Tibial artery (tissue), 4 donors: Measurements from ENCODE around the gene POLR2B.

Experiments used
- DNase-seq, 2 donors: peaks; one replicate each; pipeline ENCODE4 v3.0.0-alpha.2; 2019
- H3K27ac ChIP-seq, 2 donors: fragments of 200-600 bp; sonication (generic) in 1 of 2; 1 replicate in 1 of 2; 2 replicates in 1 of 2; pipeline ENCODE4 v1.5.1; 2018 to 2019; ENCODE audit warnings: mild to moderate bottlenecking in 1 of 2
- H3K27me3 ChIP-seq, 2 donors: fragments of 200-600 bp; sonication (generic) in 1 of 2; one replicate each; pipeline versions ENCODE4 v1.5.1 to v1.6.0; 2016 to 2019
- H3K36me3 ChIP-seq, 3 donors: fragments of 200-600 bp; sonication (generic) in 2 of 3; one replicate each; pipeline ENCODE4 v1.5.1; 2016 to 2019; ENCODE audit warnings: mild to moderate bottlenecking in 2 of 3
- H3K4me1 ChIP-seq, 4 donors: fragments of 200-600 bp; sonication (generic) in 2 of 4; 1 replicate in 3 of 4; 2 replicates in 1 of 4; pipeline ENCODE4 v1.5.1; 2016 to 2019
- H3K4me3 ChIP-seq, 2 donors: fragments of 200-600 bp; sonication (generic) in 1 of 2; 1 replicate in 1 of 2; 2 replicates in 1 of 2; pipeline ENCODE4 v1.5.1; 2018 to 2019; ENCODE audit warnings: mild to moderate bottlenecking in 2 of 2
- H3K9me3 ChIP-seq, 3 donors: fragments of 200-600 bp; sonication (generic) in 1 of 3; one replicate each; pipeline ENCODE4 v1.5.1; 2016 to 2019
- CTCF ChIP-seq, 2 experiments: fragments of 200-600 bp in 1 of 2; fragments of 450-650 bp in 1 of 2; IDR thresholded peaks; one replicate each; pipeline ENCODE4 v1.5.1; 2017 to 2019; ENCODE audit warnings: antibody characterized with exemption in 2 of 2, mild to moderate bottlenecking in 1 of 2, moderate library complexity in 1 of 2
- intact Hi-C: fragments of 100-400 bp; cut with DNase I; formaldehyde crosslinking; loops from one replicate; pipeline ENCODE4 v1.15.0; 2023; ENCODE audit warnings: low total_unique reads

The POLR2B gene

DNA sequence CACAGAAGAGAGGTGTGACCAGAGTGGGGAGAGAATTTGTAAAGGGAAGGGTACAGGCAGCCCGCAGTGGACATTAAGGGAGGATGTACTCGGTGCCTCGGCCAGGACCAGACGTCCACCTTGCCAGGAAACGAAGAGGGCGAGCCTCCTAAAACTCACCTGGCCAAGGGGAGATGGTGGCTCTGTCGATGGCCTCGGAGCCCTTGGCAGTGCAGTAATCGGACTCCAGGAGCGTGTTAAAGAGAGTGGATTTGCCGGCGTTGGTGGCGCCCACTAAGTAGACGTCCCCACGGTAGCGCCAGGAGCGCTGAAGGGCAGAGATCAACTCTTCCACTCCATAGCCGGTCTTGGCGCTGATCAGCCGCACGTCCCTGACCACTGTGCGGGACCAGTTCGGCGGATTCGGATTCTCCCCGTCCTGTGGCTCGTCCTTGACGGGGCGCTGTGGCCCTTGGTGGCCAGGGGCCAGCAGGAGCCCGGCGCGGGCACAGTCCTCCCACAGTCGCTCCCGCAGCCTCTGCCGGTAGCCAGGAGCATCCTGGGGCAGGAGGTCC, 2.3 kb upstream of the POLR2B start:
- Histone ChIP-seq H3K27ac (peak overlapping the region; percentile 80 to 89), H3K4me3 (peak overlapping the region; percentile 75 to 97), H3K36me3 (peaks cover 27 to 32% (median 30%) of the 10 kb centered on the region in 3 donors), H3K9me3 (peaks cover 0 to 9% (median 0%) of the 10 kb centered on the region in 3 donors), H3K27me3 (no peaks in the 10 kb centered on the region), H3K4me1 (peaks cover 0 to 45% (median 39%) of the 10 kb centered on the region in 4 donors)
- DNase-seq = no peak
- intact Hi-C loops = loop anchor here (5.0 kb wide), 1 partner anchor 69 kb away; the partner anchor contains the start of gene REST
- TF ChIP-seq CTCF (IDR thresholded peaks at IDR 0.05) = no peak

DNA sequence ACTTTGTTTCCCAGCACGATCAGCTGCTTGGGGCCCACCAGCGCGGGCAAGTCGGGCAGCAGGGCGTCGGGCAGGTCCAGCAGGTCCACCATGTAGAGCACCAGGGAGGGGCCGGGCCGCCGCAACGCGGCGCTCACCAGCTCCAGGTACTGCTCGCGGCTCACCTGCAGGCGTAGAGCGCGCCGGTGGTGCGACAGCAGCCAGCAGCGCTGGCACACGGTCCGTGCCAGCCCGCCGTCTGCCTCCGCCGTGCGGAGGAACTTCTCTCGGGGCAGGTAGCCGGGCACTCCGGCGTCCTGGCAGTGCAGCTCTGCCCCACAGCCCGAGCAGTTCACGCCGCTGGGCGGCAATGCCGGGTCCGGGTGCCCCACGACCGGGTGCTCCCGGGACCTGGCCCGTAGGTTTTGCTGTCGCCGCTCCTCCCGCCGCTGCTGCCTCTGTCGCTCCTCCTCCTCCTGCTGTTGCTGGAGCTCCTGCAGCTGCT, 1.8 kb upstream of the POLR2B start:
- intact Hi-C loops = loop anchor here (5.0 kb wide), 1 partner anchor 70 kb away; the partner anchor contains the start of gene REST
- no peaks in the 10 kb centered on the region for H3K27me3 ChIP-seq
- H3K4me3 ChIP-seq = peak overlapping the region; percentile 75 to 97
- H3K36me3 ChIP-seq = peaks cover 24 to 29% (median 27%) of the 10 kb centered on the region in 3 donors
- TF ChIP-seq CTCF (IDR thresholded peaks at IDR 0.05) = no peak
- H3K27ac ChIP-seq = peak overlapping the region; percentile 80 to 89
- DNase-seq = peak; percentile 27 to 72
- H3K9me3 ChIP-seq = peaks cover 0 to 9% (median 0%) of the 10 kb centered on the region in 3 donors
- H3K4me1 ChIP-seq = peaks cover 0 to 46% (median 44%) of the 10 kb centered on the region in 4 donors

DNA sequence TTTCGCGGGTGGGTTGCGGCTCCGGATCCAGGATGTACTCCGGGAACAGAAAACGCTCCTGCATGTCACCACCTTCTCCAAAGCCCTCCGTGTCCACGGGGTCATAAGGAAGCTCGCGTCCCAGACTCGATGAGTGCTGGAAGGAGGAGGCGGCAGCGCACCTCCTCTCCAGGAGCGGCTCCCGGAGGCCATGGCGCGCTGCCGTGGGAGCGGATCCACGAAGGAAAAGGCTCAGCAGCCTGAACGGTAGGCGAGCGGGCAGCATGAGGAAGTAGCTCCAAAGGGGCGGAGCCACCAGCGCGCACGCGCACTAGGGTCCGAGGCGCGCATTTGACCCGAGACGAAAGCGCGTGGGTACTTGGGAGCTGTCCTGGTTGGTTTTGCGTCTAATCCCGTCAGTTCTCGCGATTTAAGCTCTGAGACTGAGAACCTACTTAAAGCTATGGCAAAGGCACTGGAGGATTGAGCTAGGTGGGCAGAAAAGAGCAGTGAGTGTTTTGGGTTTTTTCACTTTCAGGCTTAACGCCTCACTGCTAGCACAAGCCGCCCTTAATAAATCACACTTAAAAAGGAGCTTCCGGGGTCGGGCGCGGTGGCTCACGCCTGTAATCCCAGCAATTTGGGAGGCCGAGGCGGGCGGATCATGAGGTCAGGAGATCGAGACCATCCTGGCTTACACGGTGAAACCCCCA, 1.2 kb upstream of the POLR2B start, which contains the start of gene NOA1:
NOA1 (minus strand) TSS at position 286 of the 692 bp plus-strand sequence; CDS start at position 265, 21 bp downstream.
- TF ChIP-seq CTCF (IDR thresholded peaks at IDR 0.05) = no peak
- intact Hi-C loops = loop anchor here (5.0 kb wide), 1 partner anchor 70 kb away; the partner anchor contains the start of gene REST

GRCh38 chr4:56979421-56980072, 851 bp downstream of the POLR2B start:
- H3K4me1 ChIP-seq = peaks cover 0 to 62% (median 44%) of the 10 kb centered on the region in 4 donors
- DNase-seq = no peak
- intact Hi-C loops = loop anchor here (5.0 kb wide), 1 partner anchor 72 kb away; the partner anchor contains the start of gene REST
- peak overlapping the region; percentile 75 to 97 for H3K4me3 ChIP-seq
- H3K27ac ChIP-seq = peak overlapping the region; percentile 80 to 89
- H3K36me3 ChIP-seq = peaks cover 0 to 2% (median under 1%) of the 10 kb centered on the region in 3 donors
- H3K9me3 ChIP-seq = no peaks in the 10 kb centered on the region
- H3K27me3 ChIP-seq = no peaks in the 10 kb centered on the region
- no peak for TF ChIP-seq CTCF (IDR thresholded peaks at IDR 0.05)

More for the DNA sequence above, 1.2 kb upstream of the POLR2B start, which contains the start of gene NOA1:
- DNase-seq = peak; percentile 98 to 99
- Histone ChIP-seq H3K27me3 (no peaks in the 10 kb centered on the region), H3K9me3 (peaks cover 0 to 7% (median 0%) of the 10 kb centered on the region in 3 donors), H3K4me3 (peak within 1 kb of the TSS; percentile 75 to 97), H3K27ac (peak within 1 kb of the TSS; percentile 80 to 89), H3K4me1 (peaks cover 0 to 52% (median 44%) of the 10 kb centered on the region in 4 donors), H3K36me3 (peaks cover 18 to 23% (median 21%) of the 10 kb centered on the region in 3 donors)

DNA sequence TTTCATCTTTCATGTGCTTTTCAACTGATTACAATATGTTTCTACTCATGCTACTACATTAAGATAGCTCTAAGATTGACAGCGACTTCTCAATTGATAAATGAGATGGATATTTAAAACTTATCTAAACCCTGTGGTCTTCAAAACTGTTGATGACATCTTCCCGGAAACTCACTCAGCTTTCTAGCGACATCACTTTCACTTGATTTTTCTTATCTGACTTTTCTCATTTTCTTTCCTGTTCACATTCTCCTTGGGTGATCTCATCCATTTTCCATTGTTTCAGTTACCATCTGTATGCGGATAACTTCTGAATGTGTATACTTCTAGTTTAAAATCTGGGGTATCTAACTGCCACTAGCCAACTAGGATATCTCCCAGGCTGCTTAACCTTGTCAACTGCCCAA, 3.1 kb downstream of the POLR2B start:
- no peak overlapping the region for H3K4me3 ChIP-seq
- intact Hi-C loops = no loop called here
- peaks cover 13 to 17% (median 17%) of the 10 kb centered on the region in 3 donors for H3K36me3 ChIP-seq
- no peak for TF ChIP-seq CTCF (IDR thresholded peaks at IDR 0.05)
- no peak overlapping the region for H3K27ac ChIP-seq
- peaks cover 0 to 42% (median 24%) of the 10 kb centered on the region in 4 donors for H3K4me1 ChIP-seq
- no peaks in the 10 kb centered on the region for H3K9me3 ChIP-seq
- H3K27me3 ChIP-seq = no peaks in the 10 kb centered on the region
- no peak for DNase-seq
